Left lung (tissue), 10 donors: ENCODE measurements around the gene KIAA1191. TPM values are rescaled to one million over a fixed set of nuclear protein-coding genes. Genes with fewer than 3 reads are reported as not detected.

Experiments
- ATAC-seq: fragments of 200-7000 bp; cut with Tn5 transposase; one replicate; pipeline ENCODE4 v1.9.1; 2020; ENCODE audit warnings: moderate library complexity
- DNase-seq, 4 donors: peaks; one replicate each; pipeline ENCODE4 v3.0.0-alpha.2; 2013 to 2020
- H3K27ac ChIP-seq, 2 donors: fragments of 200-600 bp; sonication (generic) in 1 of 2; one replicate each; pipeline versions ENCODE4 v1.5.0 to v1.8.0; 2020 to 2021
- H3K27me3 ChIP-seq, 2 donors: fragments of 200-600 bp; sonication (generic) in 1 of 2; one replicate each; pipeline versions ENCODE4 v1.5.0 to v1.8.0; 2020 to 2021
- H3K36me3 ChIP-seq, 2 donors: fragments of 200-600 bp; sonication (generic) in 1 of 2; one replicate each; pipeline versions ENCODE4 v1.5.0 to v1.8.0; 2020 to 2021
- H3K4me1 ChIP-seq, 2 donors: fragments of 200-600 bp; one replicate each; pipeline ENCODE4 v1.8.0; 2021
- H3K4me3 ChIP-seq, 2 donors: fragments of 200-600 bp; sonication (generic) in 1 of 2; one replicate each; pipeline versions ENCODE4 v1.5.0 to v1.8.0; 2020 to 2021; ENCODE audit warnings: mild to moderate bottlenecking in 1 of 2
- H3K9me3 ChIP-seq, 2 donors: fragments of 200-600 bp; sonication (generic) in 1 of 2; one replicate each; pipeline versions ENCODE4 v1.5.0 to v1.8.0; 2020 to 2021
- CTCF ChIP-seq, 2 donors: fragments of 200-600 bp; sonication (generic) in 1 of 2; IDR thresholded peaks; one replicate each; pipeline versions ENCODE4 v1.5.0 to v1.8.0; 2021; ENCODE audit warnings: antibody characterized with exemption in 2 of 2
- intact Hi-C, 2 donors: fragments of 100-400 bp; cut with DNase I; formaldehyde crosslinking; loops; one replicate each; pipeline versions ENCODE4 v1.11.2 to v1.14.2; 2022
- polyA plus RNA-seq, 6 donors: library from polyadenylated mRNA; unstranded; fragments of 120-200 nt; gene quantifications; one replicate each; pipeline ENCODE4 v1.2.1, GENCODE V29; 2013; ENCODE audit not compliant: insufficient read length in 6 of 6
- total RNA-seq, 2 donors: library from RNA; stranded (reverse); fragmentation: NEBNext Ultra II Directional; extraction: Animal tissue kit (Norgen Biotek cat#: 25700); gene quantifications; one replicate each; pipeline ENCODE4 v1.2.1, GENCODE V29; 2021
- donor health status: DM: no; HTN: yes; CAD: no.
- donor health status: DM: no; HTN: no; CAD: no.

The KIAA1191 gene
- total and polyA plus RNA-seq, 8 donors = 74.5 to 165 (median 157) TPM

- no peak overlapping the region for H3K27ac ChIP-seq
- ATAC-seq (no peak), DNase-seq (no peak)
- intact Hi-C loops = no loop called here
- no peaks in the 10 kb centered on the region for H3K27me3 ChIP-seq
- no peaks in the 10 kb centered on the region for H3K9me3 ChIP-seq
- no peak for TF ChIP-seq CTCF (IDR thresholded peaks at IDR 0.05)
- H3K4me3 ChIP-seq = no peak overlapping the region
- peaks cover 0 to 76% of the 10 kb centered on the region in 2 donors for H3K36me3 ChIP-seq
- H3K4me1 ChIP-seq = peaks cover 7 to 20% of the 10 kb centered on the region in 2 donors
These were observed 5.4 kb downstream of the KIAA1191 start for GRCh38 chr5:176356179-176356566.

- H3K4me3 ChIP-seq = no peak overlapping the region
- no peaks in the 10 kb centered on the region for H3K27me3 ChIP-seq
- no peaks in the 10 kb centered on the region for H3K9me3 ChIP-seq
- H3K27ac ChIP-seq = no peak overlapping the region
- no peak for TF ChIP-seq CTCF (IDR thresholded peaks at IDR 0.05)
- DNase-seq (no peak), ATAC-seq (no peak)
- H3K36me3 ChIP-seq = peaks cover 0 to 82% of the 10 kb centered on the region in 2 donors
- H3K4me1 ChIP-seq = peaks cover 8 to 16% of the 10 kb centered on the region in 2 donors
- intact Hi-C loops = no loop called here
These were observed 6.0 kb downstream of the KIAA1191 start for GRCh38 chr5:176355400-176356178.

GRCh38 chr5:176353533-176353932, 8.0 kb downstream of the KIAA1191 start:
- Histone ChIP-seq H3K36me3 (peaks cover 0 to 100% of the 10 kb centered on the region in 2 donors), H3K27me3 (no peaks in the 10 kb centered on the region), H3K4me1 (peaks cover 4% of the 10 kb centered on the region in 2 donors), H3K4me3 (no peak overlapping the region), H3K9me3 (no peaks in the 10 kb centered on the region), H3K27ac (no peak overlapping the region)
- no peak for ATAC-seq
- TF ChIP-seq CTCF (IDR thresholded peaks at IDR 0.05) = no peak
- intact Hi-C loops = no loop called here
- no peak for DNase-seq

GRCh38 chr5:176352116-176352878, 9.3 kb downstream of the KIAA1191 start:
- peaks cover 4% of the 10 kb centered on the region in 2 donors for H3K4me1 ChIP-seq
- no peaks in the 10 kb centered on the region for H3K9me3 ChIP-seq
- ATAC-seq (no peak), DNase-seq (peak in 1 of 4 donors; percentile 9)
- no peak overlapping the region for H3K27ac ChIP-seq
- peaks cover 0 to 100% of the 10 kb centered on the region in 2 donors for H3K36me3 ChIP-seq
- intact Hi-C loops = no loop called here
- no peak for TF ChIP-seq CTCF (IDR thresholded peaks at IDR 0.05)
- no peaks in the 10 kb centered on the region for H3K27me3 ChIP-seq
- H3K4me3 ChIP-seq = no peak overlapping the region

GRCh38 chr5:176350416-176350815, 11.1 kb downstream of the KIAA1191 start:
- intact Hi-C loops = no loop called here
- TF ChIP-seq CTCF (IDR thresholded peaks at IDR 0.05) = no peak
- ATAC-seq = peak; percentile 95
- Histone ChIP-seq H3K36me3 (peaks cover 0 to 100% of the 10 kb centered on the region in 2 donors), H3K27ac (no peak overlapping the region), H3K4me1 (peaks cover 4% of the 10 kb centered on the region in 2 donors), H3K4me3 (no peak overlapping the region), H3K9me3 (no peaks in the 10 kb centered on the region), H3K27me3 (no peaks in the 10 kb centered on the region)
- DNase-seq = peak in 2 of 4 donors; percentile 43 to 74
